ENCODE data around the gene MAG. TPM values are rescaled to one million over a fixed set of nuclear protein-coding genes. Genes with fewer than 3 reads are reported as not detected.

The MAG gene
- total RNA-seq, 5 donors from 2014 or later (not counting 1 experiment from before 2014, with no cell fraction given): 0.16 to 0.19 TPM; not detected in 3

GRCh38 chr19:35257113-35257461, 34.9 kb upstream of the MAG start:
- CTCF ChIA-PET: interaction anchor here (0.5 to 1.0 kb wide), 3 partner anchors 13 to 70 kb away, joined by 3 to 4 read pairs (median 3); no protein-coding TSS in a partner anchor
- H3K4me3 ChIP-seq (ENCODE audit: control insufficient read depth in 1 of 2, extremely low read depth in 1 of 2, low read length in 1 of 2): no peak overlapping the region
- Mint-ChIP-seq H3K36me3 (peaks cover 10% of the 10 kb centered on the region), H3K27ac (peak overlapping the region; percentile 11 to 80), H3K9me3 (no peaks in the 10 kb centered on the region), H3K27me3 (no peaks in the 10 kb centered on the region), H3K4me3 (peak overlapping the region in 1 of 3 donors; percentile 17), H3K4me1 (peaks cover 31 to 43% (median 33%) of the 10 kb centered on the region in 3 donors)
- DNase-seq (peak in 2 of 35 experiments; percentile 4 to 11), ATAC-seq (replicated peaks in 1 of 4) (no peak)
- no peaks in the 10 kb centered on the region for H3K27me3 ChIP-seq (replicated peaks in 1 of 2; ENCODE audit: control insufficient read depth in 2 of 2, extremely low read depth in 1 of 2, insufficient read depth in 2 of 2, low read length in 1 of 2)
- no peaks in the 10 kb centered on the region for H3K9me3 ChIP-seq
- no peak overlapping the region for H3K27ac ChIP-seq (ENCODE audit: low read length)
- 93% methylated on average over 7 of the region's 9 CpGs for WGBS (ENCODE audit: insufficient coverage)
- POLR2A ChIA-PET: no interaction called here
- peaks cover 0 to 16% of the 10 kb centered on the region in 2 experiments for H3K4me1 ChIP-seq (ENCODE audit: control insufficient read depth in 1 of 2, extremely low read depth in 1 of 2, insufficient read depth in 2 of 2, low read length in 2 of 2)
- peaks cover 0 to 8% of the 10 kb centered on the region in 2 donors for H3K36me3 ChIP-seq (ENCODE audit: control insufficient read depth in 2 of 2, extremely low read depth in 1 of 2, insufficient read depth in 1 of 2, low read length in 1 of 2)

GRCh38 chr19:35260694-35261304, 31.2 kb upstream of the MAG start:
- 81% methylated on average over 7 of the region's 10 CpGs for WGBS (ENCODE audit: insufficient coverage)
- H3K27me3 Mint-ChIP-seq: no peaks in the 10 kb centered on the region
- no peaks in the 10 kb centered on the region for H3K9me3 ChIP-seq
- H3K36me3 ChIP-seq (ENCODE audit: control insufficient read depth in 2 of 2, extremely low read depth in 1 of 2, insufficient read depth in 1 of 2, low read length in 1 of 2): peaks cover 0 to 11% of the 10 kb centered on the region in 2 donors
- H3K27me3 ChIP-seq (replicated peaks in 1 of 2; ENCODE audit: control insufficient read depth in 2 of 2, extremely low read depth in 1 of 2, insufficient read depth in 2 of 2, low read length in 1 of 2): no peaks in the 10 kb centered on the region
- peak overlapping the region; percentile 46 to 48 for H3K27ac Mint-ChIP-seq
- no peaks in the 10 kb centered on the region for H3K9me3 Mint-ChIP-seq
- peaks cover 37 to 43% (median 37%) of the 10 kb centered on the region in 3 donors for H3K4me1 Mint-ChIP-seq
- H3K4me3 ChIP-seq (ENCODE audit: control insufficient read depth in 1 of 2, extremely low read depth in 1 of 2, low read length in 1 of 2): no peak overlapping the region
- ChIA-PET CTCF (interaction anchor here in 1 of 2 donors (0.6 kb wide), 1 partner anchor 72 kb away, joined by 6 read pairs; no protein-coding TSS in a partner anchor), POLR2A (no interaction called here)
- no peak for ATAC-seq (replicated peaks in 1 of 4)
- no peak overlapping the region for H3K27ac ChIP-seq (ENCODE audit: low read length)
- H3K4me3 Mint-ChIP-seq: no peak overlapping the region
- H3K36me3 Mint-ChIP-seq: peaks cover 10% of the 10 kb centered on the region
- peaks cover under 1 to 28% of the 10 kb centered on the region in 2 experiments for H3K4me1 ChIP-seq (ENCODE audit: control insufficient read depth in 1 of 2, extremely low read depth in 1 of 2, insufficient read depth in 2 of 2, low read length in 2 of 2)
- DNase-seq: peak in 3 of 35 experiments; percentile 1 to 14 (median 10)

GRCh38 chr19:35261356-35262100, 30.4 kb upstream of the MAG start:
- Mint-ChIP-seq H3K4me1 (peaks cover 40 to 46% (median 41%) of the 10 kb centered on the region in 3 donors), H3K4me3 (no peak overlapping the region), H3K27me3 (no peaks in the 10 kb centered on the region), H3K9me3 (no peaks in the 10 kb centered on the region), H3K27ac (peak overlapping the region in 1 of 2 donors; percentile 66), H3K36me3 (peaks cover 8% of the 10 kb centered on the region)
- ChIA-PET POLR2A (interaction anchor here in 1 of 2 donors (0.6 kb wide), 1 partner anchor 11 kb away, joined by 3 read pairs; no protein-coding TSS in a partner anchor), CTCF (no interaction called here)
- DNase-seq (peak in 2 of 35 experiments; percentile 4 to 12), ATAC-seq (replicated peaks in 1 of 4) (no peak)
- H3K27me3 ChIP-seq (replicated peaks in 1 of 2; ENCODE audit: control insufficient read depth in 2 of 2, extremely low read depth in 1 of 2, insufficient read depth in 2 of 2, low read length in 1 of 2): no peaks in the 10 kb centered on the region
- H3K4me1 ChIP-seq (ENCODE audit: control insufficient read depth in 1 of 2, extremely low read depth in 1 of 2, insufficient read depth in 2 of 2, low read length in 2 of 2): peaks cover 3 to 36% of the 10 kb centered on the region in 2 experiments
- H3K36me3 ChIP-seq (ENCODE audit: control insufficient read depth in 2 of 2, extremely low read depth in 1 of 2, insufficient read depth in 1 of 2, low read length in 1 of 2): peaks cover 0 to 16% of the 10 kb centered on the region in 2 donors
- H3K27ac ChIP-seq (ENCODE audit: low read length): no peak overlapping the region
- no peaks in the 10 kb centered on the region for H3K9me3 ChIP-seq
- WGBS (ENCODE audit: insufficient coverage): 74% methylated on average over 9 of the region's 12 CpGs
- no peak overlapping the region for H3K4me3 ChIP-seq (ENCODE audit: control insufficient read depth in 1 of 2, extremely low read depth in 1 of 2, low read length in 1 of 2)

GRCh38 chr19:35262101-35262761, 29.7 kb upstream of the MAG start:
- POLR2A ChIA-PET: no interaction called here
- H3K27ac Mint-ChIP-seq: peak overlapping the region in 1 of 2 donors; percentile 49

GRCh38 chr19:35264268-35265125, 27.5 kb upstream of the MAG start:
- H3K27ac Mint-ChIP-seq: peak overlapping the region; percentile 84 to 92
- ChIA-PET POLR2A (interaction anchor here in 1 of 2 donors (0.6 to 0.7 kb wide), 2 partner anchors 20 to 29 kb away, joined by 3 to 4 read pairs; no protein-coding TSS in a partner anchor), CTCF (interaction anchor here in 1 of 2 donors (0.5 kb wide), 1 partner anchor 110 kb away, joined by 3 read pairs; no protein-coding TSS in a partner anchor)
- no peaks in the 10 kb centered on the region for H3K27me3 Mint-ChIP-seq
- Histone ChIP-seq H3K4me1 (ENCODE audit: control insufficient read depth in 1 of 2, extremely low read depth in 1 of 2, insufficient read depth in 2 of 2, low read length in 2 of 2) (peaks cover 5 to 33% of the 10 kb centered on the region in 2 experiments), H3K36me3 (ENCODE audit: control insufficient read depth in 2 of 2, extremely low read depth in 1 of 2, insufficient read depth in 1 of 2, low read length in 1 of 2) (peaks cover 0 to 16% of the 10 kb centered on the region in 2 donors), H3K27ac (ENCODE audit: low read length) (no peak overlapping the region), H3K9me3 (no peaks in the 10 kb centered on the region), H3K4me3 (ENCODE audit: control insufficient read depth in 1 of 2, extremely low read depth in 1 of 2, low read length in 1 of 2) (no peak overlapping the region), H3K27me3 (replicated peaks in 1 of 2; ENCODE audit: control insufficient read depth in 2 of 2, extremely low read depth in 1 of 2, insufficient read depth in 2 of 2, low read length in 1 of 2) (no peaks in the 10 kb centered on the region)
- H3K4me1 Mint-ChIP-seq: peaks cover 32 to 33% (median 32%) of the 10 kb centered on the region in 3 donors
- WGBS (ENCODE audit: insufficient coverage): 80% methylated on average over 6 of the region's 7 CpGs
- H3K9me3 Mint-ChIP-seq: no peaks in the 10 kb centered on the region
- peaks cover 7% of the 10 kb centered on the region for H3K36me3 Mint-ChIP-seq
- no peak for ATAC-seq (replicated peaks in 1 of 4)
- peak in 3 of 35 experiments; percentile 4 to 22 (median 12) for DNase-seq
- H3K4me3 Mint-ChIP-seq: no peak overlapping the region

More at GRCh38 chr19:35262101-35262761, 29.7 kb upstream of the MAG start:
- Mint-ChIP-seq H3K27me3 (no peaks in the 10 kb centered on the region), H3K4me3 (no peak overlapping the region), H3K9me3 (no peaks in the 10 kb centered on the region), H3K4me1 (peaks cover 34 to 39% (median 38%) of the 10 kb centered on the region in 3 donors), H3K36me3 (peaks cover 7% of the 10 kb centered on the region)
- WGBS (ENCODE audit: insufficient coverage): 78% methylated on average over 17 of the region's 17 CpGs
- ATAC-seq (replicated peaks in 1 of 4) (no peak), DNase-seq (peak in 1 of 35 experiments; percentile 11)
- Histone ChIP-seq H3K4me1 (ENCODE audit: control insufficient read depth in 1 of 2, extremely low read depth in 1 of 2, insufficient read depth in 2 of 2, low read length in 2 of 2) (peaks cover 5 to 39% of the 10 kb centered on the region in 2 experiments), H3K9me3 (no peaks in the 10 kb centered on the region), H3K36me3 (ENCODE audit: control insufficient read depth in 2 of 2, extremely low read depth in 1 of 2, insufficient read depth in 1 of 2, low read length in 1 of 2) (peaks cover 0 to 16% of the 10 kb centered on the region in 2 donors), H3K4me3 (ENCODE audit: control insufficient read depth in 1 of 2, extremely low read depth in 1 of 2, low read length in 1 of 2) (no peak overlapping the region), H3K27ac (ENCODE audit: low read length) (no peak overlapping the region), H3K27me3 (replicated peaks in 1 of 2; ENCODE audit: control insufficient read depth in 2 of 2, extremely low read depth in 1 of 2, insufficient read depth in 2 of 2, low read length in 1 of 2) (no peaks in the 10 kb centered on the region)
- CTCF ChIA-PET: no interaction called here
